GM12872 (cell line): ENCODE measurements around the gene SMCHD1.

Source experiments
- TF ChIP-seq, protein P1 (sequence below): IDR thresholded peaks from 3 replicates; pipeline ENCODE4 v1.5.1; 2011; ENCODE audit warnings: low read depth, mild to moderate bottlenecking, low read length, moderate library complexity; ENCODE audit not compliant: insufficient read depth

SMCHD1 gene

GRCh38 chr18:2723207-2723606 lies 67.7 kb downstream of the SMCHD1 start:
- TF ChIP-seq, protein P1, sequence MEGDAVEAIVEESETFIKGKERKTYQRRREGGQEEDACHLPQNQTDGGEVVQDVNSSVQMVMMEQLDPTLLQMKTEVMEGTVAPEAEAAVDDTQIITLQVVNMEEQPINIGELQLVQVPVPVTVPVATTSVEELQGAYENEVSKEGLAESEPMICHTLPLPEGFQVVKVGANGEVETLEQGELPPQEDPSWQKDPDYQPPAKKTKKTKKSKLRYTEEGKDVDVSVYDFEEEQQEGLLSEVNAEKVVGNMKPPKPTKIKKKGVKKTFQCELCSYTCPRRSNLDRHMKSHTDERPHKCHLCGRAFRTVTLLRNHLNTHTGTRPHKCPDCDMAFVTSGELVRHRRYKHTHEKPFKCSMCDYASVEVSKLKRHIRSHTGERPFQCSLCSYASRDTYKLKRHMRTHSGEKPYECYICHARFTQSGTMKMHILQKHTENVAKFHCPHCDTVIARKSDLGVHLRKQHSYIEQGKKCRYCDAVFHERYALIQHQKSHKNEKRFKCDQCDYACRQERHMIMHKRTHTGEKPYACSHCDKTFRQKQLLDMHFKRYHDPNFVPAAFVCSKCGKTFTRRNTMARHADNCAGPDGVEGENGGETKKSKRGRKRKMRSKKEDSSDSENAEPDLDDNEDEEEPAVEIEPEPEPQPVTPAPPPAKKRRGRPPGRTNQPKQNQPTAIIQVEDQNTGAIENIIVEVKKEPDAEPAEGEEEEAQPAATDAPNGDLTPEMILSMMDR, result no peak

DNA sequence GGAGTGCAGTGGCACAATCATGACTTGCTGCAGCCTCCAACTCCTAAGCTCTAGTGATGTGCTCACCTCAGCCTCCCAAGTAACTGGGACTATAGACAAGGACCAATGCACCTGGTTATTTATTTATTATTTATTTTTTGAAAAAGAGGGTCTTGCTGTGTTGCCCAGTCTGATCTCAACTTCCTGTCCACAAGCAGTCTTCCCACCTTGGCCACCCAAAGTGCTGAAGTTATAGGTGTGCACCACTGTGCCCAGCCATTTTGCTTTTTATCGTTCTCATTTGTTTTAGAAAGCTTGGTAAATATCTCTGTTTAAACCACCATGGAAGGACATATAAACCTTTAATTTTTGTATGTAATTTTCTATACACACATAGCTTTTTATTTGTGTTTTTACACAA lies 74.2 kb downstream of the SMCHD1 start:
- TF ChIP-seq, protein P1, result no peak

DNA sequence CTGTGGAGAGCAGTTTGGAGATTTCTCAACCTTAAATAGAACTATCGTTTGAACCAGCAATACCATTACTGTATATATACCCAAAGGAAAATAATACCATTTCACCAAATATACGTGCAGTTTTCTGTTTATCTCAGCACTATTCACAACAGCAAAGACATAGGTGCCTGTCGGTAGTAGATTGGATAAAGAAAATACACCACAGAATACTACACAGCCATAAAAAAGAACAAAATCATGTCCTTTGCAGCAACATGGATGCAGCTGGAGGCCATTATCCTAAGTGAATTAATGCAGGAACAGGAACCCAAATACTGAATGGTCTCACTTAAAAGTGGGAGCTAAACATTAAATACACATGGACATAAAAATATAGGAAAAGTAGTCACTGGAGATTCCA lies 81.3 kb downstream of the SMCHD1 start:
- TF ChIP-seq, protein P1, result no peak

- TF ChIP-seq, protein P1, result no peak
Measured at GRCh38 chr18:2746274-2746673, 90.7 kb downstream of the SMCHD1 start.

GRCh38 chr18:2758309-2758708 lies 102.8 kb downstream of the SMCHD1 start:
- TF ChIP-seq, protein P1, result no peak

DNA sequence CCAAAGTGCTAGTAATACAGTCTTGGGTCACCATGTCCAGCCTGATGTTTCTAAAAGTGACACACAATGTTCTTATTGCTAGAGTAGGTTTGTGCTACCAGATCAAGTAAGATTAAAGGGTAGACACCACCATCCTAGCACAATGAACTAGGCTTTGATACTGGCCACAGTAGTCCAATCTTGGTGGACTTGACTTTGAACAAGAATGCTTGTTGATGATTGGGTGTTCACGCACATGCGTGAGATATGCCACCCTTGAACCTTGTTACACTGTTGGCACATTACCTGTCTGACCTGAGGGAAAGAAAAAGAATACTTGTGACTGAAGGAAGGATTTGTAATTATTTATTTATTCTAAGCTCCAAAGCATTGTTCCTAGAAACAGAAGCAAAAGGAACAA lies 119.1 kb downstream of the SMCHD1 start:
- TF ChIP-seq, protein P1, result no peak

GRCh38 chr18:2776601-2777000 lies 121.1 kb downstream of the SMCHD1 start:
- TF ChIP-seq, protein P1, result no peak

GRCh38 chr18:2777241-2777640 lies 121.7 kb downstream of the SMCHD1 start:
- TF ChIP-seq, protein P1, result no peak
